Spleen (tissue), 7 donors: ENCODE results near the gene KRT31.

Experiments used
- POLR2A ChIP-seq, 3 donors: fragments of 450-650 bp; IDR thresholded peaks; one replicate each; pipeline ENCODE4 v1.5.1; 2017; ENCODE audit warnings: antibody characterized with exemption in 3 of 3, mild to moderate bottlenecking in 1 of 3
- POLR2AphosphoS5 ChIP-seq, 3 donors: sonication (generic); formaldehyde crosslinking; IDR thresholded peaks; one replicate each; pipeline ENCODE4 v1.5.1; 2017; ENCODE audit warnings: antibody characterized with exemption in 3 of 3
- TF ChIP-seq, protein P1 (sequence below), 11 experiments: fragments of 200-600 bp in 7 of 11; fragments of 450-650 bp in 4 of 11; sonication (generic) in 4 of 11; IDR thresholded peaks in 8 of 11; conservative IDR thresholded peaks in 3 of 11; 1 replicate in 7 of 11; 2 replicates in 4 of 11; pipeline versions ENCODE4 v1.4.0 to v1.8.0; 2016 to 2021; ENCODE audit warnings: antibody characterized with exemption in 11 of 11, inconsistent platforms in 4 of 11, mild to moderate bottlenecking in 1 of 11
- donor health status: DM: no; HTN: no; CAD: no; lungs with moderate emphysema.
- donor health status: DM: no; HTN: no; CAD: no.
- donor health status: DM: no; HTN: no; CAD: no.

DNA sequence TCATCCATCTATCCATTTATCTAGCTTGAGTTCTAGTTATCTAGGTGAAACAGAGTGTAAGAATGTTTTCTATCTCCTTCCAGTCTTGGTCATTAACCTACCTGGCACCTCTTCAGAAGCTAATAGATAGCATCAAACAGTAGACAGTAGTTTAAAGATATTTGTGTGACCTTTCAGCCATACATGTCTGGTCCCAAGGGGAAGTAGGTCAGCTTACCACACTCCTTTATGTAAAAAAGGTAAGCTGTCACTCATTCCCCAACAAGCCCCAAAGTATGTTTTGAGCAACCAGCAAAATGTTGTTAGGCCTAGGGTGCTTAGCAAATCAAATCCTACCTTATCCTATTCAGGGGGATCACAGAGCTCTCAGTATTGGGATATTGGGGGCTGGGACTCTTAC is 31.3 kb downstream of the KRT31 start:
- TF ChIP-seq, protein P1, sequence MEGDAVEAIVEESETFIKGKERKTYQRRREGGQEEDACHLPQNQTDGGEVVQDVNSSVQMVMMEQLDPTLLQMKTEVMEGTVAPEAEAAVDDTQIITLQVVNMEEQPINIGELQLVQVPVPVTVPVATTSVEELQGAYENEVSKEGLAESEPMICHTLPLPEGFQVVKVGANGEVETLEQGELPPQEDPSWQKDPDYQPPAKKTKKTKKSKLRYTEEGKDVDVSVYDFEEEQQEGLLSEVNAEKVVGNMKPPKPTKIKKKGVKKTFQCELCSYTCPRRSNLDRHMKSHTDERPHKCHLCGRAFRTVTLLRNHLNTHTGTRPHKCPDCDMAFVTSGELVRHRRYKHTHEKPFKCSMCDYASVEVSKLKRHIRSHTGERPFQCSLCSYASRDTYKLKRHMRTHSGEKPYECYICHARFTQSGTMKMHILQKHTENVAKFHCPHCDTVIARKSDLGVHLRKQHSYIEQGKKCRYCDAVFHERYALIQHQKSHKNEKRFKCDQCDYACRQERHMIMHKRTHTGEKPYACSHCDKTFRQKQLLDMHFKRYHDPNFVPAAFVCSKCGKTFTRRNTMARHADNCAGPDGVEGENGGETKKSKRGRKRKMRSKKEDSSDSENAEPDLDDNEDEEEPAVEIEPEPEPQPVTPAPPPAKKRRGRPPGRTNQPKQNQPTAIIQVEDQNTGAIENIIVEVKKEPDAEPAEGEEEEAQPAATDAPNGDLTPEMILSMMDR (IDR thresholded peaks at IDR 0.05 in 8 of 11, conservative IDR thresholded peaks at IDR 0.05 in 3 of 11), result no peak
- TF ChIP-seq POLR2A (IDR thresholded peaks at IDR 0.05), result no peak
- TF ChIP-seq POLR2AphosphoS5 (IDR thresholded peaks at IDR 0.05), result no peak
